ENCODE results near the gene PRDM1.

The PRDM1 gene

DNA sequence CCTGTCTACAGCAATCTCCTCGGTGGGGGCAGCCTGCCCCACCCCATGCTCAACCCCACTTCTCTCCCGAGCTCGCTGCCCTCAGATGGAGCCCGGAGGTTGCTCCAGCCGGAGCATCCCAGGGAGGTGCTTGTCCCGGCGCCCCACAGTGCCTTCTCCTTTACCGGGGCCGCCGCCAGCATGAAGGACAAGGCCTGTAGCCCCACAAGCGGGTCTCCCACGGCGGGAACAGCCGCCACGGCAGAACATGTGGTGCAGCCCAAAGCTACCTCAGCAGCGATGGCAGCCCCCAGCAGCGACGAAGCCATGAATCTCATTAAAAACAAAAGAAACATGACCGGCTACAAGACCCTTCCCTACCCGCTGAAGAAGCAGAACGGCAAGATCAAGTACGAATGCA lies 19.4 kb downstream of the PRDM1 start:
- Histone ChIP-seq H3K4me1 (ENCODE audit: control insufficient read depth, insufficient read depth, low read length) (peaks cover 19% of the 10 kb centered on the region), H3K27ac (ENCODE audit: extremely low read depth, low read depth, low read length) (no peak overlapping the region), H3K36me3 (ENCODE audit: control insufficient read depth in 2 of 2, insufficient read depth in 1 of 2, low read length in 2 of 2) (peaks cover 0 to 40% of the 10 kb centered on the region in 2 experiments; a peak in 1 of 3 replicates), H3K9me3 (ENCODE audit: control insufficient read depth, insufficient read depth, low read depth, low read length) (no peaks in the 10 kb centered on the region), H3K4me3 (ENCODE audit: low read depth, low read length) (no peak overlapping the region)
- CTCF ChIA-PET: no interaction called here
- TF ChIP-seq, protein P1, sequence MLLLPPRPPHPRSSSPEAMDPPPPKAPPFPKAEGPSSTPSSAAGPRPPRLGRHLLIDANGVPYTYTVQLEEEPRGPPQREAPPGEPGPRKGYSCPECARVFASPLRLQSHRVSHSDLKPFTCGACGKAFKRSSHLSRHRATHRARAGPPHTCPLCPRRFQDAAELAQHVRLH (tag by site-specific recombination; IDR thresholded peaks at IDR 0.05): no peak
- TF ChIP-seq ZNF785 (tag by site-specific recombination; IDR thresholded peaks at IDR 0.05): no peak
- POLR2A ChIA-PET: no interaction called here

DNA sequence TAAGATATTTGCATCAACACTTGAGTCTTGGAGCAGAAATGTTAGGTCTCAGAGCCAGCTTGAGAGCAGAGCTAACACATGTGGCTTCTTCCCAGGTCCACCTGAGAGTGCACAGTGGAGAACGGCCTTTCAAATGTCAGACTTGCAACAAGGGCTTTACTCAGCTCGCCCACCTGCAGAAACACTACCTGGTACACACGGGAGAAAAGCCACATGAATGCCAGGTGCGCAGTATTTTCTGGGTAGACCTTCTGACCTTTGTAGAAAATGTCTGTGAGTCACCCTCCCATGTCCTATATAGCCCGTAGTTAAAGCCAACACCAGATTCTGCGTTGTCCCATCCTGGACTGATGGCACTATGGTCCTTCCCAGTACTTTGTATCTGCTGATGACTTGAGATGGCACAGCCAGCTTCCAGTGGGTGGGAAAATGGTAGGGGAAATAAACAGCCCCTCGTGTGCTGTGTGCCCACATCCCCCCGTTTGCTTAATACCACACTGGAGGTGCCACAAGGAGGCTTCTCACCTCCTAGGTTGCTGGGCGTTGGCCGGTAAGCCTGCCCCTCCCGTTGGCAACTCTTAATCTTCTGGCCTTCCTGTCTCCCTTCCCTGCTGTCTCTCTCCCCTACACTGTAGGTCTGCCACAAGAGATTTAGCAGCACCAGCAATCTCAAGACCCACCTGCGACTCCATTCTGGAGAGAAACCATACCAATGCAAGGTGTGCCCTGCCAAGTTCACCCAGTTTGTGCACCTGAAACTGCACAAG lies 20.3 kb downstream of the PRDM1 start:
- Histone ChIP-seq H3K4me3 (ENCODE audit: low read depth, low read length) (no peak overlapping the region), H3K36me3 (ENCODE audit: control insufficient read depth in 2 of 2, insufficient read depth in 1 of 2, low read length in 2 of 2) (peaks cover 0 to 35% of the 10 kb centered on the region in 2 experiments; a peak in 1 of 3 replicates), H3K27ac (ENCODE audit: extremely low read depth, low read depth, low read length) (no peak overlapping the region), H3K9me3 (ENCODE audit: control insufficient read depth, insufficient read depth, low read depth, low read length) (no peaks in the 10 kb centered on the region), H3K4me1 (ENCODE audit: control insufficient read depth, insufficient read depth, low read length) (peaks cover 19% of the 10 kb centered on the region)
- ChIA-PET CTCF (interaction anchor here (0.6 to 0.7 kb wide), 2 partner anchors 15 to 148 kb away, joined by 4 read pairs; no protein-coding TSS in a partner anchor), POLR2A (no interaction called here)
- no peak for TF ChIP-seq ZNF473 (tag by site-specific recombination; IDR thresholded peaks at IDR 0.05)
- no peak for TF ChIP-seq ZNF155 (tag by site-specific recombination; IDR thresholded peaks at IDR 0.05)
- TF ChIP-seq, protein P2, sequence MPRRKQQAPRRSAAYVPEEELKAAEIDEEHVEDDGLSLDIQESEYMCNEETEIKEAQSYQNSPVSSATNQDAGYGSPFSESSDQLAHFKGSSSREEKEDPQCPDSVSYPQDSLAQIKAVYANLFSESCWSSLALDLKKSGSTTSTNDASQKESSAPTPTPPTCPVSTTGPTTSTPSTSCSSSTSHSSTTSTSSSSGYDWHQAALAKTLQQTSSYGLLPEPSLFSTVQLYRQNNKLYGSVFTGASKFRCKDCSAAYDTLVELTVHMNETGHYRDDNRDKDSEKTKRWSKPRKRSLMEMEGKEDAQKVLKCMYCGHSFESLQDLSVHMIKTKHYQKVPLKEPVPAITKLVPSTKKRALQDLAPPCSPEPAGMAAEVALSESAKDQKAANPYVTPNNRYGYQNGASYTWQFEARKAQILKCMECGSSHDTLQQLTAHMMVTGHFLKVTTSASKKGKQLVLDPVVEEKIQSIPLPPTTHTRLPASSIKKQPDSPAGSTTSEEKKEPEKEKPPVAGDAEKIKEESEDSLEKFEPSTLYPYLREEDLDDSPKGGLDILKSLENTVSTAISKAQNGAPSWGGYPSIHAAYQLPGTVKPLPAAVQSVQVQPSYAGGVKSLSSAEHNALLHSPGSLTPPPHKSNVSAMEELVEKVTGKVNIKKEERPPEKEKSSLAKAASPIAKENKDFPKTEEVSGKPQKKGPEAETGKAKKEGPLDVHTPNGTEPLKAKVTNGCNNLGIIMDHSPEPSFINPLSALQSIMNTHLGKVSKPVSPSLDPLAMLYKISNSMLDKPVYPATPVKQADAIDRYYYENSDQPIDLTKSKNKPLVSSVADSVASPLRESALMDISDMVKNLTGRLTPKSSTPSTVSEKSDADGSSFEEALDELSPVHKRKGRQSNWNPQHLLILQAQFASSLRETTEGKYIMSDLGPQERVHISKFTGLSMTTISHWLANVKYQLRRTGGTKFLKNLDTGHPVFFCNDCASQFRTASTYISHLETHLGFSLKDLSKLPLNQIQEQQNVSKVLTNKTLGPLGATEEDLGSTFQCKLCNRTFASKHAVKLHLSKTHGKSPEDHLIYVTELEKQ (tag by site-specific recombination; IDR thresholded peaks at IDR 0.05; ENCODE audit: borderline replicate concordance): no peak
- TF ChIP-seq, protein P3, sequence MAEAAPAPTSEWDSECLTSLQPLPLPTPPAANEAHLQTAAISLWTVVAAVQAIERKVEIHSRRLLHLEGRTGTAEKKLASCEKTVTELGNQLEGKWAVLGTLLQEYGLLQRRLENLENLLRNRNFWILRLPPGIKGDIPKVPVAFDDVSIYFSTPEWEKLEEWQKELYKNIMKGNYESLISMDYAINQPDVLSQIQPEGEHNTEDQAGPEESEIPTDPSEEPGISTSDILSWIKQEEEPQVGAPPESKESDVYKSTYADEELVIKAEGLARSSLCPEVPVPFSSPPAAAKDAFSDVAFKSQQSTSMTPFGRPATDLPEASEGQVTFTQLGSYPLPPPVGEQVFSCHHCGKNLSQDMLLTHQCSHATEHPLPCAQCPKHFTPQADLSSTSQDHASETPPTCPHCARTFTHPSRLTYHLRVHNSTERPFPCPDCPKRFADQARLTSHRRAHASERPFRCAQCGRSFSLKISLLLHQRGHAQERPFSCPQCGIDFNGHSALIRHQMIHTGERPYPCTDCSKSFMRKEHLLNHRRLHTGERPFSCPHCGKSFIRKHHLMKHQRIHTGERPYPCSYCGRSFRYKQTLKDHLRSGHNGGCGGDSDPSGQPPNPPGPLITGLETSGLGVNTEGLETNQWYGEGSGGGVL (tag by site-specific recombination; IDR thresholded peaks at IDR 0.05): no peak
- TF ChIP-seq ZNF830 (tag by site-specific recombination; IDR thresholded peaks at IDR 0.05; ENCODE audit: low read depth): no peak
- TF ChIP-seq ZNF114 (tag by site-specific recombination; IDR thresholded peaks at IDR 0.05): no peak
- TF ChIP-seq TCF7L2 (IDR thresholded peaks at IDR 0.05; ENCODE audit: borderline replicate concordance, low read depth, low read length): no peak
- no peak for TF ChIP-seq ZNF174 (tag by site-specific recombination; IDR thresholded peaks at IDR 0.05)
- no peak for TF ChIP-seq ZNF202 (tag by site-specific recombination; IDR thresholded peaks at IDR 0.05; ENCODE audit: borderline replicate concordance)
- no peak for TF ChIP-seq KLF10 (tag by site-specific recombination; IDR thresholded peaks at IDR 0.05)
- TF ChIP-seq KLF9 (tag by site-specific recombination; IDR thresholded peaks at IDR 0.05; ENCODE audit: low read depth): no peak
- TF ChIP-seq, protein P4, sequence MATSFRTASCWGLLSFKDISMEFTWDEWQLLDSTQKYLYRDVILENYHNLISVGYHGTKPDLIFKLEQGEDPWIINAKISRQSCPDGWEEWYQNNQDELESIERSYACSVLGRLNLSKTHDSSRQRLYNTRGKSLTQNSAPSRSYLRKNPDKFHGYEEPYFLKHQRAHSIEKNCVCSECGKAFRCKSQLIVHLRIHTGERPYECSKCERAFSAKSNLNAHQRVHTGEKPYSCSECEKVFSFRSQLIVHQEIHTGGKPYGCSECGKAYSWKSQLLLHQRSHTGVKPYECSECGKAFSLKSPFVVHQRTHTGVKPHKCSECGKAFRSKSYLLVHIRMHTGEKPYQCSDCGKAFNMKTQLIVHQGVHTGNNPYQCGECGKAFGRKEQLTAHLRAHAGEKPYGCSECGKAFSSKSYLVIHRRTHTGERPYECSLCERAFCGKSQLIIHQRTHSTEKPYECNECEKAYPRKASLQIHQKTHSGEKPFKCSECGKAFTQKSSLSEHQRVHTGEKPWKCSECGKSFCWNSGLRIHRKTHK (tag by site-specific recombination; IDR thresholded peaks at IDR 0.05): no peak
- TF ChIP-seq ZNF423 (tag by site-specific recombination; IDR thresholded peaks at IDR 0.05): no peak
- TF ChIP-seq, protein P5, sequence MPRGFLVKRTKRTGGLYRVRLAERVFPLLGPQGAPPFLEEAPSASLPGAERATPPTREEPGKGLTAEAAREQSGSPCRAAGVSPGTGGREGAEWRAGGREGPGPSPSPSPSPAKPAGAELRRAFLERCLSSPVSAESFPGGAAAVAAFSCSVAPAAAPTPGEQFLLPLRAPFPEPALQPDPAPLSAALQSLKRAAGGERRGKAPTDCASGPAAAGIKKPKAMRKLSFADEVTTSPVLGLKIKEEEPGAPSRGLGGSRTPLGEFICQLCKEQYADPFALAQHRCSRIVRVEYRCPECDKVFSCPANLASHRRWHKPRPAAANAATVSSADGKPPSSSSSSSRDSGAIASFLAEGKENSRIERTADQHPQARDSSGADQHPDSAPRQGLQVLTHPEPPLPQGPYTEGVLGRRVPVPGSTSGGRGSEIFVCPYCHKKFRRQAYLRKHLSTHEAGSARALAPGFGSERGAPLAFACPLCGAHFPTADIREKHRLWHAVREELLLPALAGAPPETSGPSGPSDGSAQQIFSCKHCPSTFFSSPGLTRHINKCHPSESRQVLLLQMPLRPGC (tag by site-specific recombination; IDR thresholded peaks at IDR 0.05): no peak
- no peak for TF ChIP-seq ZNF529 (tag by site-specific recombination; IDR thresholded peaks at IDR 0.05; ENCODE audit: insufficient replicate concordance)
- TF ChIP-seq, protein P6, sequence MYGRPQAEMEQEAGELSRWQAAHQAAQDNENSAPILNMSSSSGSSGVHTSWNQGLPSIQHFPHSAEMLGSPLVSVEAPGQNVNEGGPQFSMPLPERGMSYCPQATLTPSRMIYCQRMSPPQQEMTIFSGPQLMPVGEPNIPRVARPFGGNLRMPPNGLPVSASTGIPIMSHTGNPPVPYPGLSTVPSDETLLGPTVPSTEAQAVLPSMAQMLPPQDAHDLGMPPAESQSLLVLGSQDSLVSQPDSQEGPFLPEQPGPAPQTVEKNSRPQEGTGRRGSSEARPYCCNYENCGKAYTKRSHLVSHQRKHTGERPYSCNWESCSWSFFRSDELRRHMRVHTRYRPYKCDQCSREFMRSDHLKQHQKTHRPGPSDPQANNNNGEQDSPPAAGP (tag by site-specific recombination; IDR thresholded peaks at IDR 0.05): no peak
- no peak for TF ChIP-seq BCL11B (tag by site-specific recombination; IDR thresholded peaks at IDR 0.05; ENCODE audit: low read depth)
- no peak for TF ChIP-seq ZNF654 (tag by site-specific recombination; IDR thresholded peaks at IDR 0.05; ENCODE audit: low read depth)
- no peak for TF ChIP-seq ZNF274 (IDR thresholded peaks at IDR 0.05; ENCODE audit: low read length)
- TF ChIP-seq ZNF274 (tag by site-specific recombination; IDR thresholded peaks at IDR 0.05; ENCODE audit: borderline replicate concordance): no peak
